ENCODE results near the gene ARID3A.

The ARID3A gene

DNA sequence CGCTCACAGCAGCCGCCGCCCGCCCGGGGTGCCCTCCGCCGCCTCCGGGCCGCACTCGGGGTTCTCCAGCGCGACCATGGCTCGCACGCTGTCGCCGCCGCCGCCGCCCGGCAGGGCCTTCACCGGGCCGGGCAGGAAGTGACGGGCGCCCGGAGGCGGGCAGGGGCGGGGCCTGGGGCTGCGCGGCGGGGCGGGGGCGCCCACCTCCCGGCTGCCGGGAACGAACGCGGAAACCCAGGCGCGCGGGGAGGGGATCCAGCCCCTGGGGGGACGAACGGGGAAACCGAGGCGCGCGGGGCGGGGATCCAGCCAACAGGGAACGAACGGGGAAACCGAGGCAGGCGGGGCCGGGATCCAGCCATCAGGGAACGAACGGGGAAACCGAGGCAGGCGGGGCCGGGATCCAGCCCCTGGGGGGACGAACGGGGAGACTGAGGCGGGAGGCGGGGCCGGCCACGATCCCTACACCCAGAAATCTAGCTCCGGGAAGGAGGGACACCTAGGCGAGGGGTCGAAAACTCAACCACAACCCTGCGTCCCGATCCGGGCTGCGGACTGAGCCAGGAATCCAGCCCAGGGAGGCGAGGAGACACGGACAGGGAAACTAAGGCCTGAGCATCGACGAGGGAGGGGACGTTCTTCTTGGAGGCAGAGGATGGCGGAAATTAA lies 12.6 kb upstream of the ARID3A start, which contains the start of gene R3HDM4:
Gene R3HDM4 (minus strand): TSS at position 140 of the 669 bp plus-strand sequence. CDS start 62 bp downstream, at position 78.
- DNase-seq = peak; percentile 79

DNA sequence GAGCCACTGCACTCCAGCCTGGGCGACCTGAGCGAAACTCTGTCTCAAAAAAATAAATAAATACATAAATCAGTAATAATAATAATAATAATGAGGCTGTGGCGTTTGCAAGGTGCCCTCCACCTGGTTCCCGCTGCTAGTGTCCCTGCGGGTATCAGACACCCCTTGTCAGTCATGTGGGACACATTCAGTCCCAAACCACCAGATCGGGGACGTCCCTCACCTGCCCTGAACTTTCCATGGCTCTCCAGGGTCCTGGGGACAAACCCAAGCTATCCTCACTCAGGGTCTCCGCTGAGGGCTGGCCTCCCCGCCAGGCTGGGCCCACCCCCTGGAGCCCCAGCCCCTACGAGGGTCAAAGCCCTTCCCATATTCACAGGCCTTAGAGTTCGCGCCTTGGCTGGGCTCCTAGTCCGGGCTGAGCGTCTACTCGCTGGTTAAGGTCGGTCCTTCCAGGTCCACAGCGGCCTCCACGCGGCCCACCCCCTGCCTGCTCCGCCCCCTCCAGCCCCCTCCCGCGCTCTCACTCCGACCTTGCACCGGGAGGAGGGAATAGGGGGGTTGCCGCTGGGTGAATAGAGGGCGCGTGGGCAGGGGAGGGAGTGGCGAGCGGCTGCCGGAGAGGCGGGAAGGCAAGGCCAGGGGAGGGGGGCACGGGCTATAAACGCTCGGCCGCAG lies 9.1 kb upstream of the ARID3A start:
- peak; percentile 73 for DNase-seq

DNA sequence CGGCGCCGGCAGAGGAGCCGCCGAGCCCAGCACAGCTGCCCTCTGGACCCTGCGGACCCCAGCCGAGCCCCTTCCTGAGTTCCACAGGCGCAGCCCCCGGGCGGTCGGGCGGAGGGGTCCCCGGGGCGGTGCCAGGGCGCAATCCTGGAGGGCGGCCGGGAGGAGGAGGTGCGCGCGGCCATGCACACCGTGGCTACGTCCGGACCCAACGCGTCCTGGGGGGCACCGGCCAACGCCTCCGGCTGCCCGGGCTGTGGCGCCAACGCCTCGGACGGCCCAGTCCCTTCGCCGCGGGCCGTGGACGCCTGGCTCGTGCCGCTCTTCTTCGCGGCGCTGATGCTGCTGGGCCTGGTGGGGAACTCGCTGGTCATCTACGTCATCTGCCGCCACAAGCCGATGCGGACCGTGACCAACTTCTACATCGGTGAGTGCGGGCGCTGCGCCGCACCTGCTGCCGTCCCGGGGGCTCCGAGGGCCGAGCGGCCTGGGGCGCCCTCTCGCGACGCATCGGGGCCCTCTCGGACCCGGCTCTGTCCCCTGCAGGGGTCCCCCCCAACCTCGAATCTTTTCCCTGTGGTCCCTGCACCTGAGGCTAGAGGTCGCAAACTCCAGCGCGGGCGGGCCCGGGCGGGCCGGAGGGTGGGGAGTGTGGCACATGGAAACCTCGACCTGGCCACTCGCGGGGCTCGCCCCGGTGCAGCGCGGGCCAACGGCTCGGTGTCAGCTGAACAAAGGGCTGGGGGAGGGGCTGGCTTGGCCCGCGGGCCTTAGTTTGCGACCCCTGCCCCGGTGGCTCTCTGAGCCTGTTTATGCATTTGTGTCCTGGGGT lies 8.3 kb upstream of the ARID3A start, which contains the start of gene KISS1R:
Gene KISS1R (plus strand): TSS at position 11 of the 829 bp plus-strand sequence. CDS start 170 bp downstream, at position 181.
- DNase-seq = peak; percentile 83

DNA sequence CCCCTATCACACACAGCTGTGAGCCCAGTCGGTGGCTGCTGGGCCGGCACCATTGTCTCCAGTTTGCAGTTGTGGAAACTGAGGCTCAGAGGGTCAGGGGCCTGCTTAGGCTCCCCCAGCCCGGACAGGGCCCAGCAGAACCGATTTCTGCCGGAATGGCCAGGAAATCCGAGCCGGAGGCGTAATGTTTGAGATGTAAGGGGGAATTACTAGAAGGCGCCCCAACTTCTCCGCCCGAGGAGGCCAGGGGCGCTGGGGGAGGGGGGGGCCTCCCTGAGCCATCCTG lies 7.7 kb upstream of the ARID3A start:
- DNase-seq = no peak

DNA sequence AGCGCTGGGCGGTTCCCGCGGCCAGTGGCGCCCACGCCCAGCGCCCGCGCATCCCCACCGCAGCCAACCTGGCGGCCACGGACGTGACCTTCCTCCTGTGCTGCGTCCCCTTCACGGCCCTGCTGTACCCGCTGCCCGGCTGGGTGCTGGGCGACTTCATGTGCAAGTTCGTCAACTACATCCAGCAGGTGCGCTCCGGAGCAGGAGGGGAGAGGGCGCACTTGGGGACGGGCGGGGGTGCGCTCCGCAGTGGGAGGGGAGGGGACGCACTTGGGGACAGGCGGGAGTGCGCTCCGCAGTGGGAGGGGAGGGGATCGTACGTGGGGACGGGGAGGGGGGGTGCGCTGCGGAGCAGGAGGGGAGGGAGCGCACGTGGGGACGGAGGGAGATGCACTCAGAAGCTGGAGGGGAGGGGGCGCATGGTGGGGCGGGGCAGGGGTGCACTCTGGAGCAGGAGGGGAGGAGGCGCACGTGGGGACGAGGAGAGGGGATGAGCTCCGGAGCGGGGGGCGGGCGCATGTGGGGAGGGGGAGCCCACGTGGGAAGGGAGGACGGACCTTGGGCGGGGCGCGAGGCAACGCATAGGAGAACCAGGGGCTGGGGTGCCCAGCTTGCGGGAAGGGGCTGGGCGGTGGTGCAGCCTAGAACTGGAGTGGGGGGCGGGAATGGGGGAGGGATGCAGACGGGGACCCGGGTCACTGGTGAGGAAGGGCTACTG lies 7.2 kb upstream of the ARID3A start:
- DNase-seq = peak; percentile 53

- peak; percentile 50 for DNase-seq
Measured at GRCh38 chr19:919199-920050, 6.4 kb upstream of the ARID3A start.

- peak; percentile 51 for DNase-seq
Measured at GRCh38 chr19:920051-920864, 5.6 kb upstream of the ARID3A start.

DNA sequence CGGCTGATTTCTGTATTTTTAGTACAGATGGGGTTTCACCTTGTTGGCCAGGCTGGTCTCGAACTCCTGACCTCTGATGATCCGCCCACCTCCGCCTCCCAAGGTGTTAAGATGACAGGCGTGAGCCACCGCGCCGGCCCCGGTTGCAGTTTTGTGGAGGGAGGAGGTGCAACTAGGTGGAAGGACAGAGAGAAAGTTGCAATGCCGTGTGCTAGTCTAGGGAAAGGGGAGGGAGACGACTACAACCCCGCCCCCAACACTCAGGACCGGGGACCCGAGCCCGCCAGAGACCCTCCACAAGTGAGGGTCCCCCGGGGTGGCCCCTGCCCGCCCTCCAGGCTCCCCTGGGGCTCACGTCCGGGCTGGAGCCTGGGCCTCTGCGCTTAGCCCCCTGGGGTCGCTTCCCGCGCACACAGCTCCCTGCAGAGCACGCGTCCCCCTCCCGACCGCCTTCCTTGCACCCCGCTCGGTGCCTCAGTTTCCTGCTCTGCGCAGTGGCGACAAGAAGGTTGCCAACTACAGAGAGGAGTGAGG lies 1.2 kb upstream of the ARID3A start:
- DNase-seq = no peak

- no peak for DNase-seq
Measured at GRCh38 chr19:925087-925525, 729 bp upstream of the ARID3A start.

DNA sequence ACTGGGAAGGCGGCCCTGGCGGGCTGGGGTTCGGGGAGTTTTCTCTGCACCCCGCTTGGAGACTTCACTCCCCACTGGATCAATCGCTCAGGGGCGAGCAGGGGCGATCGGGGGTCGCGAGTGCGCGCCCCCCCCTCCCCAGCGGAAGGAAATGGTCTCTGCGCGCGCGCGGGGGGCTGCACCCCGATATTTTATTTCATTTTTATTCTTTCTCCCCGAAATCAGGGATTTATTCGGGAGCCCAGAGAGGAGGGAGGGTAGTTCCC lies 421 bp downstream of the ARID3A start:
- DNase-seq = no peak

DNA sequence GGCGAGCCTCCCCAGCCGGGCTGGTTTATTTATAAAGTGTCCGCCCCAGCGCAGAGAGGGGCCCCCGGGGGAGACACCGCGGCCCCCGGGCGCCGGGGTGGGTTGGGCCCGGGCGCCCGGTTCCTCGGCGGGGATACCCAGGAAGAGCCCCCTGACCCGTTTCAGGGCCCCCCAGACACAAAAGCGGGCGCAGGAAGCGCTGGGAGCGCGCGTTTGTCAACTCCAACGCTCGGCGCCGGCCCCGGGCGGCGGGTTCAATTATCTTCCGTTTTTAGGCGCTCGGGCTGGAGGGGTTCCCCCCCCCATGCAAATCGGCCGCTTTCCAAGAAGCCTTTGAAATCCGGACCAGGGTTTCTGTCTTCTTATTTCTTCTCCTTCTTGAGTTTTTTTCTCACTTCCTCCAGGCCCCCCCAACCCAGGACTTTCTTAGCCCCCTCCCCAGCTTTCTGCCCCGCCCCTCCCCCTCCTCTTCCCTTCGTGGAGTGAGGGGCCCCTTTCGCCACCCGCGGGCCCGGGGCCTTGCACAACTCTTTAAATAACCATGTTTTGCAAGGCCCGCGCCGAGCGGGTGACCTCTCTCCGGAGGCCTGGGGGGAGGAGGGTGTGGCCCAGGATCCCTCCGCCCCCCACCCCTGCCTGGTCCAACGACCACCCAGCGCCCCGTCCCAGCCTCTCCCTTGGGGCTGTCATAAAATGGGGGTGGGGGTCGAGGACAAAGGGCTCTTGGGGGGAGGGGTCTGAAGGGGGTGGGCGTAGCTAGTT lies 935 bp downstream of the ARID3A start:
- DNase-seq = peak; percentile 69

DNA sequence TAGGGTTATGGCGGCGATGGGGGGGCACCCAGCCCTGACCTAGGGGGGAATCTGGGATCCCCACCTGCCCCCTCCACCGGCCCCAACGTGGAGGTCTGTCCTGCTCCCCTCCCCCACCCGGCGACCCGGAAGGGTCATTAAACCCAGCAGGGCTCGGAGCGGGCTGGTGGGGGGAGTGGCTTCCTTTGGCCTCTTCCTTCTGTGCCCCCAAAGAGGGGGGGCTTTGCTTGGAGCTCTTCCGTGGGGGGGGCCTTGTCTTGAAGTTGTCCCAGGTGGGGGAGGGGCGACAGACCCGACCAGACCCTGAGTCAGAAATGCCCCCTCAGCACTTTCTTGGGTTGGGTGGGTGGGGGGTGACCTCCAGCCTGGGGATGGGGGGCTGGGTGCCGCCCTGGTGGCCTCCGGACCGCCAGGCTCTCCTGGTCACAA lies 1.5 kb downstream of the ARID3A start:
- DNase-seq = peak; percentile 61

DNA sequence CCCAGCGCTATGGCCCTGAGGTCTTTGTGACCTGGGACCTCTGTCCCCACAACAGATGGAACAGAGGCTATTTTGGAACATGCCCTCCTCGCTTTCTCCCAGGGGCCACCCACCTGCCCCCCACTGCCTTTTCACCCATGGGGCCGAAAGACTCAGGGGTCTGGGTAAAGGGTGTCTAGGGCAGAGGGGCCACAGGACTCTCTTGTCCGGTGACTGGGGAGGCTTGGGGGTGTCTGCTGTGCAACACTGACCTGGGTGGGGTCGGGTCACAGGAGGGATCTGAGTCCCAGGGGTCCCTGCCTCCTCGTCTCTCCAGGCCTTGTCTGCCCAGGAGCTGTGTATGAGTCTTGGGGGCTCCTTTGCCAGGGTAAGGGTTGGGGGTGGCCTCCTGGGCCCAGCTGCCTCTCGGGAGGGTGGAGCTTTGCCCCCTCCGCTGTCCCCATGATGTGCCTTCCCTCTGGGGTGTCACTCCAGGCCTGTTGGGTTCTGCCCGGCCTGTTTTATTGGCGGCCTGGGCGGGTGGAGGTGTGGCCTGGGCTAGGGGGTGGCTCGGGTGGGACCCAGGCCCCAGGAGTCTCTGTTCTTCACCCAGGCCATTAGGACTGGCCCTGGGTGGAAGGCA lies 2.1 kb downstream of the ARID3A start:
- no peak for DNase-seq

DNA sequence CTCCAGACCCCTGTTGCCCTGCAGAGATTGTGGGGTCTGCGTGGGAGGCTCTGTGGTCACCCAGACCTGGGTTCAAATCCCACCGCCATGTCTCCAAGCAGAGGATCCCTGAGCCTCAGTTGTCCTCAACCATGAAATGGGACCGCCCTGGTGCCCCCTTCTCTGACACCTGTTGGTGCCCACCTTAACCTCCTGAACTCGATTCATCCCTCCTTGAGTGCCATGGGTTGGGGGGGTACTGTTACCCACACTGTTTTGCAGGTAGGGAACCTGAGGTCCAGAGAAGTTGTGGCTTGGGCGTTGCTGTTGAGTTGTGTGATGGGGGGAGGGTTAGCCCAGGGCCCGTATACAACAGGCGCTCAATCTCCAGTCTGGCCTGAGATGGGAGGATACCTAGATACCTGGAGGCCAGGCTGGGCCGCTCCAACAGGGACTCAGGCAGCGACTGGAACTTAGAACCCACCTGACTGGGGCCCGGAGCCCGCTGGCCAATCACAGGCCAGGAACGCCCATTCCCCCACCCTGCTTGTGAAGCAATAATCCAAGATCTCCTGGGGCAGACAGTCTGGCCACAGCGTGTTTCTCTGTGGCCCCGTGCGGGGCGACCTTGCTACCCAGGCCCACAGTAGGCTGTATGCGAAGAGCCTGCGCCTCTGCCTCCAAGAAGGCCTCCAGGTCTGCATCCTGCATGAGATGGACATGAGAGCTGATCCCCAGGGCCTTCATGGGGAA lies 2.8 kb downstream of the ARID3A start:
- DNase-seq = no peak

GRCh38 chr19:929203-929890 lies 3.5 kb downstream of the ARID3A start:
- no peak for DNase-seq

- no peak for DNase-seq
Measured at GRCh38 chr19:929891-930258, 4.0 kb downstream of the ARID3A start.

GRCh38 chr19:931860-932647 lies 6.2 kb downstream of the ARID3A start:
- DNase-seq = no peak

Data from eye (tissue), 1 donor.